ENCODE measurements around the gene METTL23. TPM values are rescaled to one million over a fixed set of nuclear protein-coding genes. Genes with fewer than 3 reads are reported as not detected.

Gene METTL23
- total and polyA plus RNA-seq, 2 donors (not counting 3 experiments of a cell fraction or from before 2014, with no cell fraction given) = 19.5 to 33.4 TPM

DNA sequence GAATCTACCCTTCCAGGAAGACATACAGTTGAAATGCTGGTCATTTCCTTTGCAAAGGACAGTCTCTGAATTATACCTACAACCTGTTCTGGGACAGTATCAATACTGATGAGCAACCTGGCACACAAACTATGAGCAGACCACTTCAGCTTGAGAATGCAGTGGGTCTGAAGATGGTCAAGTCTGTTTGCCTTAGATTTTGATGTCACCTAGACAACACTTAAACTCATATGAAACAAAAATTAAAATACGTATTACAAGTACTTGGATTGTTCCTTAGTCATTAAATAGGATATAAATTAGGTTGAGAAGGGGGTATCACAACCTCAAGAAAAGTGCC lies 6.9 kb downstream of the METTL23 start:
- H2AFZ ChIP-seq (ENCODE audit: low read depth, low read length) = no peak overlapping the region
- CTCF ChIA-PET = interaction anchor here (1.0 to 1.4 kb wide), 2 partner anchors 39 to 175 kb away, joined by 3 to 6 read pairs; no protein-coding TSS in a partner anchor
- H3K9me1 ChIP-seq (replicated peaks; ENCODE audit: control insufficient read depth, extremely low read depth, insufficient read depth, low read length) = no peaks in the 10 kb centered on the region
- no peaks in the 10 kb centered on the region for H3K27me3 ChIP-seq (ENCODE audit: control insufficient read depth in 2 of 2, insufficient read depth in 2 of 2, low read length in 2 of 2)
- no peaks in the 10 kb centered on the region for H3K9me3 ChIP-seq (replicated peaks; ENCODE audit: control insufficient read depth, insufficient read depth, low read length)
- FAIRE-seq (no peak), DNase-seq (ENCODE audit: low read depth, low spot score) (no peak)
- intact Hi-C loops (cut with micrococcal nuclease) (no loop called here), dilution Hi-C loops (cut with MboI; ENCODE audit: extremely low pct_ligation_motif_present, low sequenced_read_pairs) (no loop called here)
- H3K4me2 ChIP-seq (ENCODE audit: insufficient read depth, low read length) = peak overlapping the region; percentile 99
- H3K27ac ChIP-seq (ENCODE audit: insufficient read depth, low read depth, low read length) = no peak overlapping the region
- TF ChIP-seq POLR2AphosphoS5 (IDR thresholded peaks at IDR 0.05; ENCODE audit: insufficient read depth, low read depth, low read length) = no peak
- TF ChIP-seq POLR2A (IDR thresholded peaks at IDR 0.05; ENCODE audit: low read depth, low read length) = no peak
- no peak for TF ChIP-seq MYC (IDR thresholded peaks at IDR 0.05; ENCODE audit: low read depth, low read length)
- TF ChIP-seq CTCF (IDR thresholded peaks at IDR 0.05; ENCODE audit: extremely low read depth in 1 of 2, insufficient read depth in 1 of 2, low read depth in 1 of 2, low read length in 2 of 2) = no peak
- peaks cover 25% of the 10 kb centered on the region for H3K4me1 ChIP-seq (ENCODE audit: control insufficient read depth, extremely low read depth, insufficient read depth, low read length)
- POLR2A ChIA-PET = no interaction called here
- peak overlapping the region in 1 of 3 experiments; percentile 92 for H3K4me3 ChIP-seq (replicated peaks in 1 of 3; ENCODE audit: insufficient read depth in 1 of 3, low read depth in 1 of 3, low read length in 3 of 3)
- BruUV-seq (replicated peaks) = no TSS peak
- H3K79me2 ChIP-seq (ENCODE audit: control insufficient read depth, insufficient read depth, low read length) = peaks cover 64% of the 10 kb centered on the region
- peaks cover 8 to 33% of the 10 kb centered on the region in 2 experiments for H3K36me3 ChIP-seq (ENCODE audit: control insufficient read depth in 2 of 2, extremely low read depth in 1 of 2, insufficient read depth in 2 of 2, low read length in 2 of 2)
- H4K20me1 ChIP-seq (replicated peaks; ENCODE audit: control insufficient read depth, extremely low read depth, insufficient read depth, low read length) = peaks cover 6% of the 10 kb centered on the region
- H3K9ac ChIP-seq (replicated peaks; ENCODE audit: extremely low read depth, insufficient read depth, low read length) = no peak overlapping the region

- Histone ChIP-seq H3K27ac (ENCODE audit: insufficient read depth, low read depth, low read length) (peak overlapping the region; percentile 83), H3K79me2 (ENCODE audit: control insufficient read depth, insufficient read depth, low read length) (peaks cover 68% of the 10 kb centered on the region), H3K4me2 (ENCODE audit: insufficient read depth, low read length) (peak overlapping the region; percentile 99), H3K9me3 (replicated peaks; ENCODE audit: control insufficient read depth, insufficient read depth, low read length) (no peaks in the 10 kb centered on the region), H3K9ac (replicated peaks; ENCODE audit: extremely low read depth, insufficient read depth, low read length) (peak overlapping the region; percentile 97), H3K9me1 (replicated peaks; ENCODE audit: control insufficient read depth, extremely low read depth, insufficient read depth, low read length) (no peaks in the 10 kb centered on the region), H3K27me3 (ENCODE audit: control insufficient read depth in 2 of 2, insufficient read depth in 2 of 2, low read length in 2 of 2) (no peaks in the 10 kb centered on the region), H3K36me3 (ENCODE audit: control insufficient read depth in 2 of 2, extremely low read depth in 1 of 2, insufficient read depth in 2 of 2, low read length in 2 of 2) (peaks cover 8 to 33% of the 10 kb centered on the region in 2 experiments), H2AFZ (ENCODE audit: low read depth, low read length) (no peak overlapping the region), H3K4me1 (ENCODE audit: control insufficient read depth, extremely low read depth, insufficient read depth, low read length) (peaks cover 32% of the 10 kb centered on the region), H4K20me1 (replicated peaks; ENCODE audit: control insufficient read depth, extremely low read depth, insufficient read depth, low read length) (peaks cover 6% of the 10 kb centered on the region), H3K4me3 (replicated peaks in 1 of 3; ENCODE audit: insufficient read depth in 1 of 3, low read depth in 1 of 3, low read length in 3 of 3) (peak overlapping the region; percentile 65 to 92 (median 90))
- POLR2A ChIA-PET = no interaction called here
- CTCF ChIA-PET = interaction anchor here (0.8 to 1.4 kb wide), 3 partner anchors 10 to 176 kb away, joined by 3 to 6 read pairs (median 3); no protein-coding TSS in a partner anchor
- dilution Hi-C loops (cut with MboI; ENCODE audit: extremely low pct_ligation_motif_present, low sequenced_read_pairs) (no loop called here), intact Hi-C loops (cut with micrococcal nuclease) (no loop called here)
- peak; percentile 77 for DNase-seq (ENCODE audit: low read depth, low spot score)
- BruUV-seq (replicated peaks) = no TSS peak
- no peak for TF ChIP-seq JUN (IDR thresholded peaks at IDR 0.05; ENCODE audit: borderline replicate concordance, insufficient read depth, insufficient read length, low read depth)
- TF ChIP-seq MYC (IDR thresholded peaks at IDR 0.05; ENCODE audit: low read depth, low read length) = no peak
- TF ChIP-seq, protein P1, sequence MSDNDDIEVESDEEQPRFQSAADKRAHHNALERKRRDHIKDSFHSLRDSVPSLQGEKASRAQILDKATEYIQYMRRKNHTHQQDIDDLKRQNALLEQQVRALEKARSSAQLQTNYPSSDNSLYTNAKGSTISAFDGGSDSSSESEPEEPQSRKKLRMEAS (IDR thresholded peaks at IDR 0.05; ENCODE audit: insufficient read depth, insufficient read length) = no peak
- TF ChIP-seq GATA2 (IDR thresholded peaks at IDR 0.05; ENCODE audit: insufficient read depth, insufficient read length, low read depth, low read length) = no peak
- TF ChIP-seq CTCF (IDR thresholded peaks at IDR 0.05; ENCODE audit: extremely low read depth in 1 of 2, insufficient read depth in 1 of 2, low read depth in 1 of 2, low read length in 2 of 2) = no peak
- no peak for TF ChIP-seq EZH2 (IDR thresholded peaks at IDR 0.05; ENCODE audit: borderline replicate concordance, low read depth, low read length, severe bottlenecking)
- TF ChIP-seq POLR2AphosphoS5 (IDR thresholded peaks at IDR 0.05; ENCODE audit: insufficient read depth, low read depth, low read length) = no peak
- TF ChIP-seq POLR2A (IDR thresholded peaks at IDR 0.05; ENCODE audit: low read depth, low read length) = no peak
- TF ChIP-seq FOS (IDR thresholded peaks at IDR 0.05; ENCODE audit: borderline replicate concordance, insufficient read depth, low read length) = no peak
- FAIRE-seq = peak; percentile 81
These were observed 7.6 kb downstream of the METTL23 start for GRCh38 chr17:76734080-76734840.

Data from endothelial cell of umbilical vein (primary cell).